RWPE1 (cell line): ENCODE data around the gene UPF1.

Experiments used
- CTCF ChIA-PET: fragments of 350-600 bp; sonication (Branson Sonifier 250); formaldehyde crosslinking; extraction: SDS; loops from one replicate; lab custom pipeline; 2021; lab: Yijun Ruan, JAX
- POLR2A ChIA-PET: fragments of 400-600 bp; formaldehyde crosslinking; extraction: SDS; loops from one replicate; lab custom pipeline; 2020; ENCODE audit warnings: antibody characterized with exemption; ENCODE audit not compliant: low non-redundant PET; lab: Yijun Ruan, JAX
- DNase-seq: peaks from one replicate; pipeline ENCODE4 v3.0.0; 2012; ENCODE audit warnings: low spot score
- H3K27ac ChIP-seq: fragments of 450-650 bp; 2 replicates; pipeline ENCODE4 v1.5.1; 2017
- TF ChIP-seq, protein P1 (sequence below): fragments of 450-650 bp; conservative IDR thresholded peaks from 2 replicates; pipeline ENCODE4 v1.5.1; 2017; ENCODE audit warnings: low read depth, mild to moderate bottlenecking

Gene UPF1

DNA sequence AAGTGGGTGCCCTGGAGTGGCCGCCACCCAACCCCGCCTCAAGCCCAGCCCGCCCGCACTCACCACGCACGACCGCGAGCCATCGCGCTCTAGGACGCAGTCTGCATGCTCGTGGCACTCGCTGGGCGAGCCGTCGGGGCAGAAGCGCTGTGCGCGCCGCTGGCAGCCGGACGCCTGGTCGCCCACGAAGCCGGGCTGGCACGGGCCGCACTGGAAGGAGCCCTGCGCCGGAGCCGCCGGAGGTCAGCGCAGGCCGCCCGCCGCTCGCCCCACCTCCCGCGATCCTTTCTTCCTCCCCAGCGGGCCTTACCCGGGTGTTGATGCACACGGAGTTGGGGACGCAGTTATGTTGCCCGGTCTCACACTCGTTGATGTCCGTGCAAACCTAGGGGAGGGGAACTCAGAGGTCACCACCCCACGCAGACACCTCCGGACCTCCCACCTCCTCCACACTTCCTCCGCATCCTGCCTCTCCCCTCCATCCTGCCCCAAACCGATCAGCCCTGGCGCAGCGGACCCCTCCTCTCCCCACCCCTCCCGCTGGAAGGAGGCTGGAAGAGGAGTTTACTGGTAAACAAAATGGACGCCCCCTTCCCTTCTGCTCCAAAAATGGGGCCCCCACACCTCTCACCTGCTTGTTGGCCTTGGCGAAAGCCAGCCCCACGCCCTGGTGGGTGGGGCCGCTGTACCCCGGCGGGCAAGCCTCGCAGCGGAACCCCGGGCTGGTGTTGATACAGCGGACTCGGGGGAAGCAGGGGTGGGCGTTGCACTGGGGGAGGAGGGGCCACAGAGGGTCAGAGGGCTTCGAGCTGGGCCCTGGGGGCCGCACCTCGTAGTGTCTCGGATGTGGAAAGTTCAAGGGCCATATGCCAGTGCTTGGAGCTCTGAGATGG lies 43.0 kb upstream of the UPF1 start:
- H3K27ac ChIP-seq, result no peak overlapping the region
- ChIA-PET CTCF (no interaction called here), POLR2A (no interaction called here)
- TF ChIP-seq, protein P1, sequence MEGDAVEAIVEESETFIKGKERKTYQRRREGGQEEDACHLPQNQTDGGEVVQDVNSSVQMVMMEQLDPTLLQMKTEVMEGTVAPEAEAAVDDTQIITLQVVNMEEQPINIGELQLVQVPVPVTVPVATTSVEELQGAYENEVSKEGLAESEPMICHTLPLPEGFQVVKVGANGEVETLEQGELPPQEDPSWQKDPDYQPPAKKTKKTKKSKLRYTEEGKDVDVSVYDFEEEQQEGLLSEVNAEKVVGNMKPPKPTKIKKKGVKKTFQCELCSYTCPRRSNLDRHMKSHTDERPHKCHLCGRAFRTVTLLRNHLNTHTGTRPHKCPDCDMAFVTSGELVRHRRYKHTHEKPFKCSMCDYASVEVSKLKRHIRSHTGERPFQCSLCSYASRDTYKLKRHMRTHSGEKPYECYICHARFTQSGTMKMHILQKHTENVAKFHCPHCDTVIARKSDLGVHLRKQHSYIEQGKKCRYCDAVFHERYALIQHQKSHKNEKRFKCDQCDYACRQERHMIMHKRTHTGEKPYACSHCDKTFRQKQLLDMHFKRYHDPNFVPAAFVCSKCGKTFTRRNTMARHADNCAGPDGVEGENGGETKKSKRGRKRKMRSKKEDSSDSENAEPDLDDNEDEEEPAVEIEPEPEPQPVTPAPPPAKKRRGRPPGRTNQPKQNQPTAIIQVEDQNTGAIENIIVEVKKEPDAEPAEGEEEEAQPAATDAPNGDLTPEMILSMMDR, result no peak
- DNase-seq, result no peak

DNA sequence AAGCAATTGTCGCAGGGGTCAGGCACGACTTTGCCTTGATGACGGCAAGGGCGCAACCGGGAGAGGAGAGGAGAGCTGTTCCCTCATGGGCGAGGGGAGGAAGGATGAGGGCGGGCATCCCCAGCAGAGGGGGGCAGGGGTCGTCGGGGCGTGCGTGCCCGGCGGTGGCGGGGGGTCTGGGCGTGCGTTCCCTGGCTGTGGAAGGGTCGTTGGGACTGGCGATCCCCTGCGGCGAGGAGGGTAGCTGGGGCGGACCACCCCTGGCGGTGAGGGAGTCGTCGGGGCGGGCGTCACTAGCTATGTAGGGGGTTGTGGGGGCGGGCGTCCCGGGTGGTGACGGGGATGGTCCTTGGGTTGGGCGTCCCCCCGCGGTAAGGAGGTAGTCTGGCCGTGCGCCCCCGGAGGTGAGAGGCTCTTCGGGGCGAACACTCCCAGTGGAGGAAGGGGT lies 42.3 kb upstream of the UPF1 start:
- CTCF ChIA-PET, result no interaction called here
- POLR2A ChIA-PET, result no interaction called here
- DNase-seq, result no peak
- TF ChIP-seq, protein P1, result no peak
- H3K27ac ChIP-seq, result no peak overlapping the region

DNA sequence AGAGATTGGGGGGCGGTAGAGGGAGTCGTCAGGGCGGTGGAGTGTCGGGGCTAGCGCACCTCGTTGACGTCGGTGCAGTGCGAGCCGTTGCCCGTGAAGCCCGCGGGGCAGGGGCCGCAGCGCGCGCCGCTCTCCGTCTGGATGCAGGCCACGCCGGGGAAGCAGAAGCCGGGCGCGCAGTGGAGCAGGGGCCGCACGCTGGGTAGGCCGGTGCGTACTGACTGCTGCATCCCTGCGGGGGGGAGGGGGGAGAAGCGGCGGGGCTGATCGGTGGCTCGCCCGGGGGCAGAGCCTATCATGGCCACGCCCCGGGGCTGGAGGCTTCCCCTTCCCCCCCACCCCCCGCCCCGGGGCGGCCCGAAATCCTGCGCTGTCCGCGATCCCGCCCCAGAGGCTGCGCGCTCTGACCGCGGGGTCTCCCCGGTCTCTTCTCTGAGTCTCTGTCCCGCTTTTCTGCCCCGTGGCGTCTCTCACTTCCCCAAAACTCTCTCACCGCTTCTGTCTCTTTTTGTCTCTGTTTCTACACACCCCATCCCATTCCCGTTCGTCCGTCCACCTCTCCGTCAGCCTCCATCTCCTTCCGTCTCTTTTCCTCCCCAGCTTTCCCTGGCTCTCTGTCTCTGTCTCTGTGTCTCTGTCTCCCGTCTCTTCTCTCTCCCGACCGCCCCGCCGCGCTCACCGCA lies 41.7 kb upstream of the UPF1 start:
- no peak for DNase-seq
- TF ChIP-seq, protein P1, result no peak
- H3K27ac ChIP-seq, result no peak overlapping the region
- ChIA-PET CTCF (no interaction called here), POLR2A (no interaction called here)

DNA sequence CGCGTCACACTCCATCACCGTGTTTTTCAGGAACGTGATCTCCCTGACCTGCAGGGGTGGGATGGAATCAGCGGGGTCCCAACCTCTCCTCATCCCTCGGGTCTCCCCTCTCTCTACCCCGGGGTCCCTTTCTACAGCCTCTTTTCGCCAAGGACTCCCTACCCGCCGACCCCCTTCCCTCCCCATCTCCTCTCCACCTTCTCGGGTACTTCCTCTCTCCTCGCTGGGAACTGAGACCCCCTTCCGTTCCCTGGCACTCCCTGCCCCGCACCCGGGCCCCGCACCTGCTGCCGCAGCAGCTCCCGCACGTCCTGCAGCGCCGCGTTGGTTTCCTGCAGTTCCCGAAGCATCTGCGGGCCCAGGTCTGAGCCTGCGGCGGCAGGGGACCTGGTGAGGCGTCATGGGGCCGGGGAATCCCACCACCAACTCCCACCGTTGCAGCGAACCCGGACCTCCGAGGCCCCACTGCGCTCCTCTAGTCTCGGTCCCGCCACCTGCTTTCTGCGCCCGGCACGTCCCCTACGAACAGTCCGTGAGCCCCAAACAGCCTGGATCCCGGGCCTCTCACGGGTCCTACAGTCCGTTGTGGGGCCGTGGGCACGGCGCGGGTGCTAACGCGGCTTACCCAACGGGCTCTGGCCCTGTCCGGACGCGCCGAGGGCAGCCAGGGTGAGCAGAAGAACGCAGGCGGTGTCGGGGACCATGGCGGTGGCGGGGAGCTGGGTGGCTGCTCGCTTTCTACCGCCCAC lies 41.0 kb upstream of the UPF1 start, which contains the start of gene COMP:
Gene COMP, minus strand, starts transcription at position 740 of the 749 bp plus-strand sequence. Its CDS starts 36 bp downstream, at position 704.
- ChIA-PET POLR2A (no interaction called here), CTCF (no interaction called here)
- TF ChIP-seq, protein P1, result no peak
- no peak for DNase-seq
- H3K27ac ChIP-seq, result no peak within 1 kb of the TSS

DNA sequence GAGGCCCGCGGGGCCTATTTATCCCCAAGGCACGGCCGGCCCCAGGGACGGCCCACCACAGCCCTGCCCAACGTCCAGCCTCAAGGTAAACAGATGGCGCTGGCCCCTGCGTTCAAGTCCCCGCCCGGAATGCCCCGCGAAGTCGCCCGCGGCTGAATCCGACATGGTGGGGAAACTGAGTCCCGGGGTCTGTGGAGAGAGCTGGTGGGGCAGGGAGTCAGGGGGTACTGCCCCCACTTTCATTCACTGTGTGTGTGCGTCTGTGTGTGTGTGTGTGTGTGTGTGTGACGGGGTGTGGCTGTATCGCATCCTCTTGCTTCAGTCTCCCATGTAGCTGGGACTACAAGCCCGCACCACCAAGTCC lies 40.5 kb upstream of the UPF1 start:
- CTCF ChIA-PET, result interaction anchor here (0.6 kb wide), 1 partner anchor 20 kb away, joined by 3 read pairs; no protein-coding TSS in a partner anchor
- TF ChIP-seq, protein P1, result no peak
- POLR2A ChIA-PET, result interaction anchor here (0.6 kb wide), 1 partner anchor 404 kb away, joined by 8 read pairs; no protein-coding TSS in a partner anchor

GRCh38 chr19:18792661-18793060 lies 39.1 kb upstream of the UPF1 start:
- ChIA-PET POLR2A (no interaction called here), CTCF (no interaction called here)
- DNase-seq, result no peak
- no peak overlapping the region for H3K27ac ChIP-seq
- TF ChIP-seq, protein P1, result no peak

More for the DNA sequence above, 40.5 kb upstream of the UPF1 start:
- H3K27ac ChIP-seq, result no peak overlapping the region
- no peak for DNase-seq
